HG02623 (cell line): ENCODE measurements around the gene NCMAP.
"Not testable (repeated sequence)": the region's sequence is repeated elsewhere in the genome, so short reads cannot be mapped to it uniquely, and the experiment has no call there.

Experiments
- ATAC-seq: cut with Tn5 transposase; IDR thresholded peaks from one replicate; pipeline ENCODE4 v1.9.1; 2021; ENCODE audit warnings: moderate library complexity; ENCODE audit not compliant: unreplicated experiment

NCMAP gene, protein sequence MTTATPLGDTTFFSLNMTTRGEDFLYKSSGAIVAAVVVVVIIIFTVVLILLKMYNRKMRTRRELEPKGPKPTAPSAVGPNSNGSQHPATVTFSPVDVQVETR

GRCh38 chr1:24555591-24556413 is at the start of gene NCMAP:
Gene NCMAP (plus strand): TSS chr1:24556087. CDS start chr1:24595431, 39,344 bp downstream.
- ATAC-seq: no peak

- no peak for ATAC-seq
Measured at GRCh38 chr1:24506691-24507381, 49.1 kb upstream of the NCMAP start.

DNA sequence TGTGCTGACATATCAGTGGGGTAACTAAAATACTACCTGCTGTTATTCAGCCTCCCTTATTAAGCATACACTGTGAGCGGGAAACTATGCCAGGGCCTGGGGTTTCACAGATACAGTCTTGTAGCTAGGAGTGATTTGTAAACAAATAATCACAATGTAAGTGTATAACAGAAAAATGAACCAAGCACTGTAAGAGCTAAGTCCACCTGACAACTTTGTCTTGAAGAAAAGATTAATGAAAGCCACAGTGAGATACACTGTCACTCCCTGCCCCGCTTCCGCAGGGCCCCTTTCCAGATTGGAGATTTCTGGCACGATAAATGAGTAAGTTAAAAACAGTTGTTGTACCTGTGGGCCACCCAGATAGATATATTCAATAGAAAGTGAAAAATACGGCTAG is 48.5 kb upstream of the NCMAP start:
- ATAC-seq: no peak

GRCh38 chr1:24508911-24509310 is 47.0 kb upstream of the NCMAP start:
- no peak for ATAC-seq

- ATAC-seq: no peak
Measured at GRCh38 chr1:24513706-24514105, 42.2 kb upstream of the NCMAP start.

DNA sequence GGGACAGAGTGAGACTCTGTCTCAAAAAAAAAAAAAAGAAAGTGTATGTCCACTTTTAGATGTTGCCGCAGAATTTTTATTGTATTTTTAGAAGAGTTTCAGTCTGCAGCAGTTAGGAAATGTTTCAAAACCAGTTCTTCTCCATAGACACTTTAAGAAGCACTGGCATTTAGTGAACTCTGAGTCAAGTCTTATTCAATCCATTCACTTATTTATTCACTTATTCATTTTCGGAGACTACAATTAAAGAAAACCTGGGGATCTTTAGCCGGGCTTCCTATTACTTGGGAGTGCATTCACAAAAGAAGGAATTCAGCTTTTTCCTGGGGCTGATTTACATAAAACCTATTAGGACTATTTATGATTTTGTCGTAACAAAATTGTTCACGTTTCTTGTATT is 40.9 kb upstream of the NCMAP start:
- no peak for ATAC-seq

GRCh38 chr1:24515671-24516209 is 40.1 kb upstream of the NCMAP start:
- not testable (repeated sequence) for ATAC-seq

- ATAC-seq: no peak
Measured at GRCh38 chr1:24516506-24516905, 39.4 kb upstream of the NCMAP start.

- no peak for ATAC-seq
Measured at GRCh38 chr1:24517898-24518297, 38.0 kb upstream of the NCMAP start.

DNA sequence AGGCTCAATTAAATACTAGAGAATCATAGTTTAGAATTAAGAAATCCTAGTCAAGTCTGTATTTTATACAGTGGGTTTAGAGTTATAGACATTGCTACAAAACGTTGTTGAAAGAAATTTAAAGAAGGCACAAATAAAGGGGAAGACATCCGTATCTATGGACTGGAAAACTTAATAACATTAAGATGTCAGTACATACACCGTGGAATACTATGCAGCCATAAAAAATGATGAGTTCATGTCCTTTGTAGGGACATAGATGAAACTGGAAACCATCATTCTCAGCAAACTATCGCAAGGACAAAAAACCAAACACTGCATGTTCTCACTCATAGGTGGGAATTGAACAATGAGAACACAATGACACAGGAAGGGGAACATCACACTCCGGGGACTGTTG is 35.6 kb upstream of the NCMAP start:
- not testable (repeated sequence) for ATAC-seq

- ATAC-seq: no peak
Measured at GRCh38 chr1:24525606-24526005, 30.3 kb upstream of the NCMAP start.

GRCh38 chr1:24526045-24526444 is 29.8 kb upstream of the NCMAP start:
- no peak for ATAC-seq

DNA sequence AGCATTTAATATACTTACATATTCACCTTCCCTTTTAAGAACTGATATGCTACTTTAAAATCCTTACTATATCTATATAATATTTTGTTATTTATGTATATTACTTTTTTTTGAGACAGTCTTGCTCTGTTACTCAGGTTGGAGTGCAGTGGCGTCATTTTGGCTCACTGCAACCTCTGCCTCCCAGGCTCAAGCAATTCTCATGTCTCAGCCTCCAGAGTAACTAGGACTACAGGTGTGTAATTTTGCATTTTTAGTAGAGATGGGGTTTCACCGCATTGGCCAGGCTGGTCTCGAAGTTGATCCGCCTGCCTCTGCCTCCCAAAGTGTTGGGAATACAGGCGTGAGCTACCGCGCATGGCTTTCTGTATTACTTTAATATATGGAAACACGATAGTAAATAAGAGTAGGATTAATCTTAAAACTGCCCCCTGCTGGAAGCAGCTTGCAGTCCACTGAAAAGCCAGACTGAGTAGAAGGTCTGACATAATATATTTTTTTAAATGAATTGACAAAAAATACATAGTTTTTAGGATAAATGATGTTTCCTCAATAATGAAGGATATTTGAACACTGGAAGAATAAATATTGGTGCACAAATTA is 28.8 kb upstream of the NCMAP start:
- ATAC-seq: no peak

DNA sequence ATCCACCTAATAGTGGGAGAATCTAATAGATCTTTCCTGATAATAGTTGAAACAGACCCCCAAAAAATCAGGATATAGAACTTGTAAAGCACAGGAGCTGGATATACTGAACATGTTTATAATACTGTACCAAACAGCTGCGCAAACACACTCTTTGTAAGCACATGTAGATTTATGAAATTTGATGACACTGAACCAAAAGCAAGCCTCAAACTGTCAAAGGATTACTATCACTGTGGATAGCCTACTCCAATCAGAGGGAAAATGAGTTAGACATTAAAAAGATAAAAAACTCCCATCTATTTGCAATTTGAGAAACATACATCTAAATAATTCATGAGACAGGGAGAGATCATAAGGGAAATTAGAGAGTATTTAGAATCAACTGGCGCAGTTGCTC is 27.1 kb upstream of the NCMAP start:
- ATAC-seq: no peak

GRCh38 chr1:24529292-24529691 is 26.6 kb upstream of the NCMAP start:
- not testable (repeated sequence) for ATAC-seq

DNA sequence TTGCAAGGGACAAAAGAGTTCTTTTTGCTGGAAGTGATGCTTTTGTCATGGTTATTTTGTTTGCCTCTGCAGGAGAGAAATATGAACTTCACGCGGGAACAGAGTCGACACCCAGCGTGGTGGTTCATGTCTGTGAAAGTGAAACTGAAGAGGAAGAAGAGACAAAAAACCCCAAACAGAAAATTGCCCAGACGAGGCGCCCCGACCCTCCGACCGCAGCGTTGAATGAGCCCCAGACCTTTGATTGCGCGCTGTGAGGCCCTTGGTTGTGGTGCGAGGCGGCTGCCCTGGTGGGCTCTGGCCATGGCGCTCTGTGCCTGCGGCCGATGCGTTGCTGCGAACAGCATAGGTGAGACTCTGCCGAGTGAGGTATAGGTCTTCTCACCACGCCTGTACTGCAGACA is 20.9 kb upstream of the NCMAP start:
- ATAC-seq: no peak

GRCh38 chr1:24535778-24536177 is 20.1 kb upstream of the NCMAP start:
- ATAC-seq: no peak

DNA sequence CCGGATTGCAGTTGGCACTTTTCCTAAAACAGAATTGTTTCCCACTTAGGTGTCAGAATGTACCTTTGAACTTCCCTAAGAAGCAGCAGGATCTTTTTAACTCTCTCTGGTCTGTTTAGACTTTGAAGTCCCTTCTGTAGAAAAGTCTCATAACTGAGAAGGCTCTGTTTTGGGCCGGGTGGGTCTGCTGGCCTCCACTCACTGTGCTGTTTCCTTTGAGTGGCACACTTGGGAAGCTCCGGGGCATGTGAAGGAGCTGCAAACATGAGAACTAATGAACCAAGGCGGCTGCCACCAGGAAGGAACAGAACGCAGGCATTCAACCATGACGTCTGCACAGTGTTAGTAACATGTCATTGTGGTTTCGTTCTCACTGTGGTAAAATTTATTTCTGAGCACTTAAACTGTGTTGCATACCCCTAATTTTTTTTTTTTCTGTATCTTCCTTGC is 19.5 kb upstream of the NCMAP start:
- ATAC-seq: no peak

- ATAC-seq: no peak
Measured at GRCh38 chr1:24540051-24540905, 15.6 kb upstream of the NCMAP start.

DNA sequence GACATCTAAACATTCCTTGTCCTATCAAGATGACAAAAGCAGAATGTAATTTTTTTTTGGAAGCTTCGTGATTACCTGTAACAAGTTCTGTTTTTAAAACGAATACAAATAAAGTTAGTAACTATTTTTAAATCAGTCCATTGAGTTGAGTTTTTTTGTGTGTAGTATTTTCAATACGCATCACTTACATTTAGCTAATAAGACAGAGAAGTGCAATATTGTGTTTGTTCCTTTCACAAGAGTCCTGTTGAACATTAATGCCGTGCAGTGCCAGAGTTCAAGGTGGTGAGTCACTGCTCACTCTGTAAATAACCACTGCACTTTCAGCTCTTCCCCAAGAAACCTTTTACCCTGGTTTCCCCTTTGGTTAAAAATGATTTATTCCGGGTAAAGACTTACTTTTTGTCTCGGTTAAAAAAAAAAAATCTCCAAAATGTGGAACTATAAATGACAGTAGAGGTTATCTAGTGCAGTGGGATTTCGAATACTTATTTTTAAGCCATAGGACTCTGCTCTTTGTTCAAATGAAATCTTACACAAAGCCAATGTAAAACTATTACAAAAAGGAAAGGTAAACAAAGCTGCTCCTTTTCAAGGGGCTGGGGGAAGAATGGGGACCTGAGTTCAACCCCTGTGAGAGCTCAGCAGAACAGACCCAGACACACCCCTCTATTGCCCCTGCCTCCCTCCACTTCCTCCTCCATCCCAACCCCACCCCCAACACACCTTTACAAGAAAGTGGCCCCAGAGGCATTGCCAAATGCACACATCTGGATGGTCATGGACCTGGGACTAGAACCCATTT is 14.8 kb upstream of the NCMAP start:
- no peak for ATAC-seq
